ENCODE data around the gene B3GALNT2.

B3GALNT2 gene

DNA sequence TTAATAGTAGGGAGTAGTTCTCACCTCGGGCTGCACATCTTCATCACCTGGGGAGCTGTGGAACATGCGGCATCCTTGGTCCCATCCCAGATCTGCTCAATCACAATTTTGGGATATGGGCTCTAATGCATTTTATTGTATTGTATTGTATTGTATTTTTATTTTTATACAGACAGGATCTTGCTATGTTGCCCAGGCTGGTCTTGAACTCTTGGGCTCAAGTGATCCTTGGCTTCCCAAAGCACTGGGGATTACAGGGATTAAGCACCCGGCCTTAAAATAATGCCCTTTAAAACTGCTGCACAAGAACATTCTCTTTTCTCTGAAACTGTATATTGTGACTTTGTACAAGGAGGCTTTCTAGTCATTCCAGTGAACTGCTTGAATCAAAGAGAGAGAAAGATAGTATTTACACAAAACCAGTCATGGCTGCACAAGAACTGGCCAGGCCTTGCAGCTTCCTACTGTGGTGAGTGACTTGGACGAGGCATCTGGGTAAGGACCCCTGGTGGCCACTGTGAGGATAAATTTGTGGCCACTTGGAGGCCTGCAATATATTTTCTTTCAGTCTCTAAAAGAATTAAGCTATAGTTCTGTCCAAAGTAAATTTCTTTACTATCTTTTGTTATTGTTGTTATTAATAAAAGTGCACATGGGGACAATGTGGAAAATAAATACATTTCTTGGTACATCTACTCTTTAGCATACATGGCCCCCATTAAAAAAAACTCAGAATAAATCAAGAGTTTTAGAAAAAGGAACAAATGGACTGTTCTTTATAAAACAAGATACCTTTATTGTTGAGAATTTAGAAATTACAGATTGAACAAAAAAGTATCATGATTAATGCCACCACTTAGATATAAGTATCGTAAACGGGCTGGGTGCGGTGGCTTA, 89.0 kb downstream of the B3GALNT2 start:
- DNase-seq (ENCODE audit: extremely low spot score, insufficient read length, low read depth) = peak; percentile 30
- FAIRE-seq = peak; percentile 79

DNA sequence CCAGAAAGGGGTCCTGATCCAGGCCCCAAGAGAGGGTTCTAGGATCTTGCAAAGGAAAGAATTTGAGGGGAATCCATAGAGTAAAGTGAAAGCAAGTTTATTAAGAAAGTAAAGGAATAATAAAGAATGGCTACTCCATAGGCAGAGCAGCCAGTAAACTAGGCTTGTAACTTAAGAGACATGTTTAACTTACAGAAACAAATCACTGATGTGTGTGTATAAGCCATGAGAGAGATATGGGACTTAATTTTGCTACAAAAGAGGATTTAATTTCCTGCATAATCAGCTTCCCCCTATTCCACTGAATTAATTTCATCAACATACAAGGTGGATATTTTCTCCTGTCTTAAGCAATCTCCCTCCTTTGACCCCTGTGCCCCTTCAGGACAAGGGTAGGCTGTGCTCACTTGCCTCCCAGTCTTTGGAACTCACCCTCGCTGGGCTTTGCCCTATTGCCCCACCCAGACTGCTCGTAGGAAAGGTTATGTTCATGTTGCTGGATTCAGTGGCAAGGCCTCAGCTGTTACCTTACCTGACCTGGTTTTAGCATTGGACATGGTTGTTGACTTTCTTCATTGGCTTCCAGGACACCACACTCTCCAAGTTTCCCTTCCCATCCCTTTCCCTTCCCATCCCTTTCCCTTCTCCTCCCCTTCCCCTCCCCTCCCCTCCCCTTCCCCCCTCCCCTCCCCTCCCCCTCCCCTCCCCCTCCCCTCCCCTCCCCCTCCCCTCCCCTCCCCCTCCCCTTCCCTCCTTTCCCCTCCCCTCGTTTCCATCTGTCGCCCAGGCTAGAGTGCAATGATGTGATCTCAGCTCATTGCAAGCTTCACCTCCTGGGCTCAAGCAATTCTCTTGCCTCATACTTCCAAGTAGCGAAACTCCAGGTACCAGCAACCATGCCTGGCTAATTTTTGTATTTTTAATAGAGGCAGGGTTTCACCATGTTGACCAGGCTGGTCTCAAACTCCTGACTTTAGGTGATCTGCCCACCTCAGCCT, 92.5 kb downstream of the B3GALNT2 start:
- DNase-seq (ENCODE audit: extremely low spot score, insufficient read length, low read depth) = no peak
- FAIRE-seq = no peak

DNA sequence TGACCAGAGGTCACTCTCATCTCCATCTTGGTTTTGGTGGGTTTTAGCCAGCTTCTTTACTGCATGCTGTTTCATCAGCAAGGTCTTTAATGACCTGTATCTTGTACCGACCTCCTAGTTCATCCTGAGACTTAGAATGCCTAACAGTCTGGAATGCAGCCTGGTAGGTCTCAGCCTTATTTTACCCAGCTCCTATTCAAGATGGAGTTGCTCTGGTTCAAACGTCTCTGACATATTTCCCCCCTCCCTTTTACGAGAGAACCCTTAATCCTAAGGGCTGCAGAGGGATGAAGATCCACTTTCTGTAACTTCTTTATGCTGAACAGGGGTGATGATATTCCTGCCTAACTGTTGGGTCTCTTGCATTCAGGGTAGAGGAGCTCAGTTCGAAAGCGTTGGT, 93.8 kb downstream of the B3GALNT2 start:
- no peak for FAIRE-seq
- DNase-seq (ENCODE audit: extremely low spot score, insufficient read length, low read depth) = no peak

DNA sequence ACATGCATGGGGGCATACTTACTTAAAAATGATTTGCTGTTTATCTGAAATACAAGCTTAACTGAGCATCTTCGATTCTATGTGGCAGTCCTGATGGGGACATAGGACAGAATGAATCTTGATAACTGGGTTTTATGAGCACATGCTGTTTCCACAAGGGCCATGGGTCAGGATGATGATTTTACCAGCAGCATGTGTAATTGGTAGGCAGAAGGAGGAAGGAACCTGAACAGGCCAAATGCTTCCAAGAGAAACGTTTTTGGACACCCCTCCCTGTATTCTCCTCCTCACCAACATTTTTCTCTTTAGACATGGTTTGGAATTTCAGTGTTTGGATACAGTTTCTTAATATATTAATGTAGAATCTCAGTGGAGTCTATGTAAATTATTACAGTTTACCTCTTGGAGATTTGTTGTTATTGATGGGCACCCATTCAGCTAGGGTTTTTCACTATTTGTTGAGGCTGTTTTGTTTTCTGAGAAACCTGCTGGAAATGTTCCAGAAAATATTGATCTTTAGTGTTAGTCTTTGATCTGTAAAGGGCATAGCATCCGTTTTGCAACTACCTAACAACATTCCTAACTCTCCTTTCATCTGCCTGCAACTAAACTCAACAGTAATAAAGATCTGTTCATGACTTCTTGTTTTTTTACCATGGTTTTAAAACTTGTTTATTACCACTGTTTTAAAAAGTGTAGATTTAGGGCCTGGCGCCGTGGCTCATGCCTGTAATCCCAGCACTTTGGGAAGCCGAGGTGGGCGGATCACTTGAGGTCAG, 95.0 kb downstream of the B3GALNT2 start:
- DNase-seq (ENCODE audit: extremely low spot score, insufficient read length, low read depth) (no peak), FAIRE-seq (no peak)

DNA sequence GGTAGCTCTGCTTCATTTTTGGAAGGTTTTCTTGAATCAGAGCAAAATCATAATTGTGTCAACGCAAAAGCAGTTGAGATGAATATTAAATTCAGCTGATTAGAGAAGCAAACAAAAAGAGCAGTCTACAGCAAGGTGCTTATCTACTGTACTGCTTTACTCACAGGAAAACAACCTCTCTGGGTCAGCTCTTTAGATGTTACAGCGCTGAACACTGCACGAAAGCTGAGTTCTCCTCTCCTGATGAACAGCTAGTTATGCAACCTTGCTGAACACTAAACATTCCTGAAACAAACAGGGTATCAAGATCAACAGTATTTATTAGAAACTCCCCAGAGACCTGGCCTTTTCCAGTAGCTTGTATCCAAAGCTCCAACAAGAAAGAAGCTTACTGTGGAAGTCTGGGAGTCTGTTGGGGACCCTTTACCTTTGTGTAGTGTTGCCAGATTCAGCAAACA, 95.7 kb downstream of the B3GALNT2 start:
- FAIRE-seq (no peak), DNase-seq (ENCODE audit: extremely low spot score, insufficient read length, low read depth) (no peak)

DNA sequence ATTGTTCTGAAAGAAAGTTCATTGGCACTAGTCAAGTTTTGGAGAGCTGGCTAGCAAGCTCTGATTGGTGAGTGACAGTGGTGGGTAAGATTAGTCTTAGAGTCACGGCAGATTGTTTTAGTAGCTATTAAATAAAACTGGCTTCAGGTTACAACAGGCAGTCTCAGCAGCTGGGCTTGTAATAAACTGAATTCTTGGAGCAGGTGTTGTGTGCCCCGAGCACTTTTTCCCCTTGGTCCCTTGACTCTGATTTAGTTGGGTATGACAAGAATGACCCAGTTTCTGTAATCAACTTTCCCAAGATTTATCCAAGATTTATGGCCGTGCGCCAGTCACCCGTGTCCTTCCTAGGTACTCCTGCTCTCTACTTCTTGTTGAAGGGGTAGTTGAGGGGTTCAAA, 96.8 kb downstream of the B3GALNT2 start:
- DNase-seq (ENCODE audit: extremely low spot score, insufficient read length, low read depth) (no peak), FAIRE-seq (no peak)

DNA sequence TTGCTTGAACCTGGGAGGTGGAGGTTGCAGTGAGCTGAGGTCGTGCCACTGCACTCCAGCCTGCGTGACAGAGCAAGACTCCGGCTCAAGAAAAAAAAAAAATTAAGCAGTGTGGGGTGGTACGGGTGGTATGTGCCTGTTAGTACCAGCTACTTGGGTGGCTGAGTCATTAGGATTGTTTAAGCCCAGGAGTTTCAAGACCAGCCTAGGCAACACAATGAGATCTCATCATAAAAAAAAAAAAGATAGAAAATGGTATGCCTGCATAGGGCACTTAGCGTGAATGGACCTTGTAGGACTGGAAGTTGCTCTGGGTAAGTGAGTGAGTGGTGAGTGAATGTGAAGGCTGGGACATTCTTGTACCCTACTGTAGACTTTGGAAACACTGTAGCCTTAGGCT, 100.1 kb downstream of the B3GALNT2 start:
- FAIRE-seq = no peak

DNA sequence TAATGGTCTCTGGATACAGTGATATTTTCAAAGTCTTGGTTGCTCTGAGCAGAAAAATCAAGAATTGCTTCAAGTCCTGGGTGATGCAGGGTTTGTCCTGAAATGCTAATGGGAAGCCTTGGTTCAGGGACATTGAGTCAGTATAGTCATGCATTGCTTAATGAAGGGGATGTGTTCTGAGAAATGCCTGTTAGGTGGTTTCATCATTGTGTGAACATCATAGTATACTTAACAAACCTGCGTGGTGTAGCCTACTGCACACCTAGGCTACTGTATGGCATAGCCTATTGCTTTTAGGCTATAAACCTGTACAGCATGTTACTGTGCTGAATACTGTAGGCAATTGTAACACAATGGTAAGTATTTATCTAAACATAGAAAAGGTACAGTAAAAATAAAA, 100.7 kb downstream of the B3GALNT2 start:
- FAIRE-seq = no peak

More for the DNA sequence above, 100.1 kb downstream of the B3GALNT2 start:
- DNase-seq (ENCODE audit: extremely low spot score, insufficient read length, low read depth) = no peak

DNA sequence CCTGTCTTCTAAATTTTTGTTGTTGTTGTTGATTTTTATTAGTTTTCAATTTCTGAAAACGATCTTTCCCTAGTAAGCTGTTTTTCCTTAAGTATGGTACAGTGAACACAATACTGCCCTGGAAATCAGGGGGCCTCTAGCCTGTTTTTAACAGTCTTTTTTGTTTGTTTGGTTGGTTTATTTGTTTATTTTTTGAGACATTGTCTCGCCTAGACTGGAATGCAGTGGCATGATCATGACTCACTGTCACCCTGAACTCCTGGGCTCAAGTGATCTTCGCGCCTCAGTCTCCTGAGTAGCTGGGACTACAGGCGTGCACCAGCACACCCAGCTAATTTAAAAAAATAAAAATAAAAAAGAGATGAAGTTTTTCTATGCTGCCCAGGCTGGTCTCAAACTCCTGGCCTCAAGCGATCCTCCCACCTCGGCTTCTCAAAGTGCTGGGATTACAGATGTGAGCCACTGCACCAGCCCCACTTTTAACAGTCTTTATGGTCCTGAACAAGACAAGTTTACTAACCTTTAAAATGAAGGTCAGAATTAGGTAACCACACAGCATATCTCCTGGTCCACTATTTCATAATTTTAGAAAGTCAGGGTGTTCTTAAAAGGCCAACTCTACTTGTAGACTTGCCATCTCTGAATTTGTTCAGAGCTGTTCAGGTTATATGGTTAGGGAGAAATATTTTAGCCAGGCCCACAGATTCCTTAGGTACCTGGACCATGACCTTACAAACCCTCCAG, 101.6 kb downstream of the B3GALNT2 start:
- no peak for DNase-seq (ENCODE audit: extremely low spot score, insufficient read length, low read depth)
- no peak for FAIRE-seq

More for the DNA sequence above, 100.7 kb downstream of the B3GALNT2 start:
- DNase-seq (ENCODE audit: extremely low spot score, insufficient read length, low read depth) = no peak

DNA sequence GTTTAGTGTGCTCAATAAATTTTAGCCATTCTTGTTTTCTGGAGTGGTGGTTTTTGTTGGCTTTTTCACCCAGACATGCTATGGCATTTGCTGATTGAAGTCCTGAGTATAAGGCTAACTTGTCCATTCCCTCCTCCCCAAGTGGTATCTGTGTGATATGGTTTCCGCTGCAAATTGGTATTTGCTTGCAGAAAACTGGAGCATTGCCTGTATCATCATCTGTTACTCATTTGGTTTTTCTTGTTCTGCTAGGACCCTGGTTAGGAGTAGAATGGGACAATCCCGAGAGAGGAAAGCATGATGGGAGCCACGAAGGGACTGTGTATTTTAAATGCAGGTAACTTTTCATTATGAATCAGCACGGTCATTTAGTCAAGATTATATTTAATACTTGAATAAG, 103.0 kb downstream of the B3GALNT2 start:
- DNase-seq (ENCODE audit: extremely low spot score, insufficient read length, low read depth) (no peak), FAIRE-seq (no peak)
